AML-193 (cell line): ENCODE measurements around the gene GJA5.
"Not testable (repeated sequence)": the region's sequence is repeated elsewhere in the genome, so short reads cannot be mapped to it uniquely, and the experiment has no call there.

Experiments
- DNase-seq, 2 experiments: peaks; one replicate each; lab custom pipeline; 2025; lab: John Stamatoyannopoulos, UW

Gene GJA5

GRCh38 chr1:147762233-147763024, 2.0 kb upstream of the GJA5 start:
- DNase-seq: no peak

GRCh38 chr1:147758379-147759100, 1.9 kb downstream of the GJA5 start:
- no peak for DNase-seq

- no peak for DNase-seq
Measured at GRCh38 chr1:147757015-147757990, 3.1 kb downstream of the GJA5 start.

GRCh38 chr1:147756341-147756740, 4.1 kb downstream of the GJA5 start:
- no peak for DNase-seq

- no peak for DNase-seq
Measured at GRCh38 chr1:147754661-147755060, 5.7 kb downstream of the GJA5 start.

- no peak for DNase-seq
Measured at GRCh38 chr1:147753081-147753480, 7.3 kb downstream of the GJA5 start.

GRCh38 chr1:147752511-147752910, 7.9 kb downstream of the GJA5 start:
- DNase-seq: no peak

- no peak for DNase-seq
Measured at GRCh38 chr1:147751346-147751745, 9.1 kb downstream of the GJA5 start.

- no peak for DNase-seq
Measured at GRCh38 chr1:147750618-147751217, 9.7 kb downstream of the GJA5 start.

GRCh38 chr1:147749792-147750191, 10.6 kb downstream of the GJA5 start:
- DNase-seq: no peak

GRCh38 chr1:147748676-147749350, 11.6 kb downstream of the GJA5 start:
- no peak for DNase-seq

- DNase-seq: no peak
Measured at GRCh38 chr1:147747966-147748365, 12.4 kb downstream of the GJA5 start.

- no peak for DNase-seq
Measured at GRCh38 chr1:147745271-147745670, 15.1 kb downstream of the GJA5 start.

GRCh38 chr1:147741065-147741464, 19.3 kb downstream of the GJA5 start:
- no peak for DNase-seq

- DNase-seq: no peak
Measured at GRCh38 chr1:147740391-147740790, 20.0 kb downstream of the GJA5 start.

GRCh38 chr1:147738739-147739476, 21.5 kb downstream of the GJA5 start:
- no peak for DNase-seq

GRCh38 chr1:147738129-147738528, 22.3 kb downstream of the GJA5 start:
- DNase-seq: no peak

GRCh38 chr1:147736883-147737282, 23.5 kb downstream of the GJA5 start:
- no peak for DNase-seq

- no peak for DNase-seq
Measured at GRCh38 chr1:147735423-147735822, 25.0 kb downstream of the GJA5 start.

- not testable (repeated sequence) for DNase-seq
Measured at GRCh38 chr1:147734291-147734841, 26.0 kb downstream of the GJA5 start.
